OCI-LY3 (cell line): ENCODE results near the gene CTNNBL1.
"Not testable (repeated sequence)": the region's sequence is repeated elsewhere in the genome, so short reads cannot be mapped to it uniquely, and the experiment has no call there.

ENCODE experiments used
- H2AFZ ChIP-seq: fragments of 200-600, 300-600 bp; shearing (Covaris generic); 2 replicates; pipeline ENCODE4 v1.6.0; 2014; ENCODE audit warnings: antibody characterized with exemption, low read depth, low read length
- H3K27ac ChIP-seq: fragments of 200-600, 300-600 bp; sonication (generic); 2 replicates; pipeline ENCODE4 v1.5.1; 2014; ENCODE audit warnings: mild to moderate bottlenecking, low read length, moderate library complexity, mixed read lengths
- H3K27me3 ChIP-seq: fragments of 200-600, 300-600 bp; sonication (generic); 2 replicates; pipeline ENCODE4 v1.6.1; 2014; ENCODE audit warnings: low read depth, low read length, mixed read lengths
- H3K36me3 ChIP-seq: fragments of 200-600, 300-600 bp; sonication (generic); replicated peaks from 2 replicates; pipeline ENCODE3; 2014; ENCODE audit warnings: low read depth, low read length, mixed read lengths
- H3K4me1 ChIP-seq: fragments of 300-600, 200-600 bp; sonication (generic); 2 replicates; pipeline ENCODE4 v1.6.1; 2014; ENCODE audit warnings: low read length, mixed read lengths
- H3K4me2 ChIP-seq: fragments of 200-600, 300-600 bp; sonication (generic); 2 replicates; pipeline ENCODE4 v1.6.1; 2014; ENCODE audit warnings: low read length, mixed read lengths
- H3K4me3 ChIP-seq: fragments of 300-600, 200-600 bp; sonication (generic); 2 replicates; pipeline ENCODE4 v1.5.1; 2014; ENCODE audit warnings: antibody characterized with exemption, mild to moderate bottlenecking, low read length, moderate library complexity
- H3K79me2 ChIP-seq: fragments of 300-600, 200-600 bp; shearing (Covaris generic); 2 replicates; pipeline ENCODE4 v1.6.1; 2014; ENCODE audit warnings: mild to moderate bottlenecking, low read length, mixed read lengths
- H3K9ac ChIP-seq: fragments of 300-600, 200-600 bp; shearing (Covaris generic); 2 replicates; pipeline ENCODE4 v1.6.0; 2014; ENCODE audit warnings: mild to moderate bottlenecking, low read length, moderate library complexity
- H3K9me3 ChIP-seq: fragments of 200-600, 300-600 bp; shearing (Covaris generic); 2 replicates; pipeline ENCODE4 v1.6.1; 2014; ENCODE audit warnings: low read length, mixed read lengths; ENCODE audit not compliant: insufficient read depth
- H4K20me1 ChIP-seq: fragments of 200-600, 300-600 bp; sonication (generic); 2 replicates; pipeline ENCODE4 v1.6.1; 2016; ENCODE audit warnings: low read length, mixed read lengths; ENCODE audit not compliant: insufficient read depth
- EZH2phosphoT487 ChIP-seq: fragments of 200-600 bp; shearing (Covaris generic); IDR thresholded peaks from 2 replicates; pipeline ENCODE4 v1.6.1; 2018; ENCODE audit warnings: antibody characterized with exemption, mixed run types, low read depth
- TF ChIP-seq, protein P1 (sequence below): fragments of 200-600, 300-600 bp; sonication (generic); IDR thresholded peaks from 2 replicates; pipeline ENCODE4 v1.5.1; 2014; ENCODE audit warnings: antibody characterized with exemption, low read length, low read depth

CTNNBL1 gene

DNA sequence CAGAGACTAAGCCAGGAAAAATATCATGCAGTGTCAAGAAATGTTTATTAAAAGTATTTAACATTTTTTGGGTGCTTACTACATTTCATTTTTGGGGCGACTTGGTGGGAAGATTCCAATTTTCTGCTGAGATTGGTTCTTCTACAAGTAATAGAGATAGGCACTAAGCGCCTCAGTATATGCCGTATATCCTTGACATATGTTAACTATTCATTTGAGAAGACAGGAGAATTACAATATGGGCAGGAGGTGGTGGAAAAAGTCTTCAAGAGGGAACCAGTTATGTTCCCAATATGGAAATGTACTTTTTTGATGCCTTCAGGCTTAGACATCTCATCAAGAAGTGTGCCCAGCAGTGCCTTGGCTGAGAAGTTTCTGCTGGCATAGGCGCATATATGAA lies 6.5 kb downstream of the CTNNBL1 start:
- Histone ChIP-seq H4K20me1 (peaks cover 39% of the 10 kb centered on the region), H3K79me2 (peaks cover 86% of the 10 kb centered on the region), H3K27ac (no peak overlapping the region), H2AFZ (no peak overlapping the region), H3K9me3 (no peaks in the 10 kb centered on the region), H3K4me3 (no peak overlapping the region), H3K9ac (no peak overlapping the region), H3K27me3 (no peaks in the 10 kb centered on the region), H3K4me1 (peaks cover 26% of the 10 kb centered on the region), H3K36me3 (peaks cover 44% of the 10 kb centered on the region), H3K4me2 (no peak overlapping the region)
- TF ChIP-seq EZH2phosphoT487, result no peak
- TF ChIP-seq, protein P1, sequence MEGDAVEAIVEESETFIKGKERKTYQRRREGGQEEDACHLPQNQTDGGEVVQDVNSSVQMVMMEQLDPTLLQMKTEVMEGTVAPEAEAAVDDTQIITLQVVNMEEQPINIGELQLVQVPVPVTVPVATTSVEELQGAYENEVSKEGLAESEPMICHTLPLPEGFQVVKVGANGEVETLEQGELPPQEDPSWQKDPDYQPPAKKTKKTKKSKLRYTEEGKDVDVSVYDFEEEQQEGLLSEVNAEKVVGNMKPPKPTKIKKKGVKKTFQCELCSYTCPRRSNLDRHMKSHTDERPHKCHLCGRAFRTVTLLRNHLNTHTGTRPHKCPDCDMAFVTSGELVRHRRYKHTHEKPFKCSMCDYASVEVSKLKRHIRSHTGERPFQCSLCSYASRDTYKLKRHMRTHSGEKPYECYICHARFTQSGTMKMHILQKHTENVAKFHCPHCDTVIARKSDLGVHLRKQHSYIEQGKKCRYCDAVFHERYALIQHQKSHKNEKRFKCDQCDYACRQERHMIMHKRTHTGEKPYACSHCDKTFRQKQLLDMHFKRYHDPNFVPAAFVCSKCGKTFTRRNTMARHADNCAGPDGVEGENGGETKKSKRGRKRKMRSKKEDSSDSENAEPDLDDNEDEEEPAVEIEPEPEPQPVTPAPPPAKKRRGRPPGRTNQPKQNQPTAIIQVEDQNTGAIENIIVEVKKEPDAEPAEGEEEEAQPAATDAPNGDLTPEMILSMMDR, result no peak

DNA sequence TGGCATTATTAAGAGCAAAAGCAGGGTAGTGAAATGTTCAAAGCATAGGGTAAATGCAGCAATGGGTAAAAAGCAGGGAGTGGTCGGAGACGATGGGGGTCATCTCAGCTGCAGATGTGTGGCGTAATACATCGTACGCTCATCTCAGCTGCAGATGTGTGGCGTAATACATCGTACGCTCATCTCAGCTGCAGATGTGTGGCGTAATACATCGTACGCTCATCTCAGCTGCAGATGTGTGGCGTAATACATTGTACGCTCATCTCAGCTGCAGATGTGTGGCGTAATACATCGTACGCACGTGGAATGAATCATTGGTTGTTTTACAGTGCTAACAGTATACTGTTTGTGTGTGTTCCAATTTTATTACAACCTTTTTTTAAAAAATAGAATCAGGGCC lies 7.8 kb downstream of the CTNNBL1 start:
- not testable (repeated sequence) for H3K4me2 ChIP-seq, H3K9me3 ChIP-seq, H2AFZ ChIP-seq, H3K9ac ChIP-seq, H3K27ac ChIP-seq, H3K4me3 ChIP-seq, H3K27me3 ChIP-seq
- H3K79me2 ChIP-seq, result peaks cover 91% of the 10 kb centered on the region
- H3K36me3 ChIP-seq, result peaks cover 48% of the 10 kb centered on the region
- peaks cover 50% of the 10 kb centered on the region for H4K20me1 ChIP-seq
- H3K4me1 ChIP-seq, result peaks cover 21% of the 10 kb centered on the region

DNA sequence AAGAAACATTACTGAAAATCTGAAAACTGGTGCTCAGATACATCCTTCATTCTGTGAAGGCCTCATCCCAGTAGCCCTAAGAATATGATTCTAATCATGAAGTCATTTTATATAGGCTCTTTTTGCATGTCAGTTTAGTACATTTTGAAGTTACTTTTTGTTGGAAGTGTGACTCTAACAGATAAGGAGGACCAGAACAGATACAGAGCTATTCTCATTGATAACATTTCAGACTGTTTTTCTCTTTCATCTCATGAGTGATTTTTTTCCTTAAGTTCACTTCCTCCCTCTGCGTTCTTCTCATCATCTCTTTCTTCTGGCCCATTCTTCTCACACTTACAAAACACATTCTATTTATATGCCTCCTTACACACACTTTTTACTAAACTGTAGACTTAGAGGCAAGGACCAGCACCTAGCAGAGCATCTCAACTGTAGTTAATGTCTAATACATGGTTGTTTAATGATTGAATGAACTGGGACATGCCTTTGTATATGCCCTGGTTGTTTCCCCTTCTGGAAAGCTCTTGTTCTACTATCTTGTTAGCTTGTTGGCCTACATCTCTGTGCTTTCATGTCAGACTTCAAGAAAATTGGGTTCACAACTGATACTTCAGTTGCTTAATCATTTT lies 8.7 kb downstream of the CTNNBL1 start:
- Histone ChIP-seq H3K27me3 (no peaks in the 10 kb centered on the region), H3K4me1 (peaks cover 13% of the 10 kb centered on the region), H3K36me3 (peaks cover 48% of the 10 kb centered on the region), H3K4me3 (no peak overlapping the region), H2AFZ (no peak overlapping the region), H4K20me1 (peaks cover 58% of the 10 kb centered on the region), H3K4me2 (no peak overlapping the region), H3K79me2 (peaks cover 98% of the 10 kb centered on the region), H3K27ac (no peak overlapping the region), H3K9ac (no peak overlapping the region), H3K9me3 (no peaks in the 10 kb centered on the region)
- TF ChIP-seq EZH2phosphoT487, result no peak
- TF ChIP-seq, protein P1, result no peak

DNA sequence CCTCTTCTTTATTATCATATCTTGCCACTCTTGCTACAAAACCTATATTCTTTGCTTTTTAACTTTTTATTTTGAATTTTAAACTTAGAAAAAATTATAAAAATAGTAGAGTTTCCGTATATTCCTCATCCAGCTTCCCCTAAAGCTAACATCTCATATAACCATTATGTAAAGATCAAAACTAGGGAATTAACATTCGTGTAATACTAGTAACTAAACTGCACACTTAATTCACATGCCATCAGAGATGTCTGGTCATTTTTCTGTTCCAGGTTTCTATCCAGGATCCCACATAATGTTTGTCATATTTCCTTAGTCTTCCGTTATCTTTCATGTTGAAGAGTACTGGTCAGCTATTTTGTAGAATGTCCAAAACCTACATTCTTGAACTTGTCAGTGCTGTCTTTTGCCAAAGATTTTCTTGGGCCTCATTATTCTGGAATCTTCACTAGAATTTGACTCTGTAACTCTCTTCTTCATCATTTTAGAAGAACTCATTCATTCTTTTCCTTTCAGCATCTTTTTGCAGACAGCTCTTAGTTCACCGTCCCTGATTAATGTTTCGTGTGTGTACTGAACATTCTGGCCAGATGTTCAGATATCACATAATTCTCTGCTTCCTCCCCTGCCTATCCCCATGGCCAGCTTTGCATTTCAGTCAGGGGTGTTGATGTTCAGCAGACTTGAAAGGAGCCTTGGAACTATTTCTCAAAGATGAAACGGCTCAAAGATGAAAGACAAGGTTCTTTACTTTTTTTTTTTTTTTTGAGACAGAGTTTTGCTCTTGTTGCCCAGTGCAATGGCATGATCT lies 9.4 kb downstream of the CTNNBL1 start:
- Histone ChIP-seq H3K27me3 (no peaks in the 10 kb centered on the region), H2AFZ (no peak overlapping the region), H3K9ac (no peak overlapping the region), H3K79me2 (peaks cover 98% of the 10 kb centered on the region), H3K4me2 (no peak overlapping the region), H3K27ac (no peak overlapping the region), H3K4me3 (no peak overlapping the region), H3K9me3 (no peaks in the 10 kb centered on the region), H3K4me1 (peaks cover 6% of the 10 kb centered on the region), H3K36me3 (peaks cover 44% of the 10 kb centered on the region), H4K20me1 (peaks cover 65% of the 10 kb centered on the region)
- no peak for TF ChIP-seq EZH2phosphoT487
- TF ChIP-seq, protein P1, result no peak
